Measurements from ENCODE around the gene CD6.

Gene CD6

GRCh38 chr11:60947700-60948099 lies 23.8 kb upstream of the CD6 start:
- TF ChIP-seq SPI1 (IDR thresholded peaks at IDR 0.05; ENCODE audit: borderline replicate concordance, low read depth) (no peak), GABPA (IDR thresholded peaks at IDR 0.05; ENCODE audit: low read depth) (no peak), CTCF (IDR thresholded peaks at IDR 0.05; ENCODE audit: insufficient read depth, low read length) (no peak), POLR2AphosphoS5 (IDR thresholded peaks at IDR 0.05; ENCODE audit: low read depth) (no peak), REST (IDR thresholded peaks at IDR 0.05; ENCODE audit: insufficient replicate concordance, low read depth) (no peak)
- Histone ChIP-seq H3K27me3 (ENCODE audit: insufficient read depth, poor library complexity, severe bottlenecking) (peaks cover 25% of the 10 kb centered on the region), H3K27ac (replicated peaks) (no peak overlapping the region), H3K4me3 (replicated peaks; ENCODE audit: insufficient read depth, low read length) (no peak overlapping the region)
- DNase-seq (ENCODE audit: low read depth in 1 of 2, low spot score in 1 of 2): no peak

GRCh38 chr11:60948250-60948649 lies 23.2 kb upstream of the CD6 start:
- H3K27ac ChIP-seq (replicated peaks): no peak overlapping the region
- no peak overlapping the region for H3K4me3 ChIP-seq (replicated peaks; ENCODE audit: insufficient read depth, low read length)
- no peak for DNase-seq (ENCODE audit: low read depth in 1 of 2, low spot score in 1 of 2)
- peaks cover 25% of the 10 kb centered on the region for H3K27me3 ChIP-seq (ENCODE audit: insufficient read depth, poor library complexity, severe bottlenecking)
- no peak for TF ChIP-seq POLR2AphosphoS5 (IDR thresholded peaks at IDR 0.05; ENCODE audit: low read depth)
- no peak for TF ChIP-seq GABPA (IDR thresholded peaks at IDR 0.05; ENCODE audit: low read depth)
- no peak for TF ChIP-seq REST (IDR thresholded peaks at IDR 0.05; ENCODE audit: insufficient replicate concordance, low read depth)
- no peak for TF ChIP-seq CTCF (IDR thresholded peaks at IDR 0.05; ENCODE audit: insufficient read depth, low read length)
- TF ChIP-seq SPI1 (IDR thresholded peaks at IDR 0.05; ENCODE audit: borderline replicate concordance, low read depth): no peak

GRCh38 chr11:60950024-60950423 lies 21.5 kb upstream of the CD6 start:
- no peak for DNase-seq (ENCODE audit: low read depth in 1 of 2, low spot score in 1 of 2)
- H3K27ac ChIP-seq (replicated peaks): no peak overlapping the region
- H3K4me3 ChIP-seq (replicated peaks; ENCODE audit: insufficient read depth, low read length): no peak overlapping the region
- H3K27me3 ChIP-seq (ENCODE audit: insufficient read depth, poor library complexity, severe bottlenecking): peaks cover 29% of the 10 kb centered on the region
- no peak for TF ChIP-seq SPI1 (IDR thresholded peaks at IDR 0.05; ENCODE audit: borderline replicate concordance, low read depth)
- TF ChIP-seq CTCF (IDR thresholded peaks at IDR 0.05; ENCODE audit: insufficient read depth, low read length): no peak
- no peak for TF ChIP-seq POLR2AphosphoS5 (IDR thresholded peaks at IDR 0.05; ENCODE audit: low read depth)
- no peak for TF ChIP-seq REST (IDR thresholded peaks at IDR 0.05; ENCODE audit: insufficient replicate concordance, low read depth)
- no peak for TF ChIP-seq GABPA (IDR thresholded peaks at IDR 0.05; ENCODE audit: low read depth)

All from HL-60 (cell line).